Erythroblast (primary cell): ENCODE data around the gene IQCM.

Experiments
- GATA1 ChIP-seq: IDR thresholded peaks from 2 replicates; pipeline ENCODE4 v1.6.1; 2011; ENCODE audit warnings: low read depth, mild to moderate bottlenecking, control low read depth, low read length, moderate library complexity
- POLR2A ChIP-seq: IDR thresholded peaks from 2 replicates; pipeline ENCODE4 v1.6.1; 2011; ENCODE audit warnings: mild to moderate bottlenecking, low read length

DNA sequence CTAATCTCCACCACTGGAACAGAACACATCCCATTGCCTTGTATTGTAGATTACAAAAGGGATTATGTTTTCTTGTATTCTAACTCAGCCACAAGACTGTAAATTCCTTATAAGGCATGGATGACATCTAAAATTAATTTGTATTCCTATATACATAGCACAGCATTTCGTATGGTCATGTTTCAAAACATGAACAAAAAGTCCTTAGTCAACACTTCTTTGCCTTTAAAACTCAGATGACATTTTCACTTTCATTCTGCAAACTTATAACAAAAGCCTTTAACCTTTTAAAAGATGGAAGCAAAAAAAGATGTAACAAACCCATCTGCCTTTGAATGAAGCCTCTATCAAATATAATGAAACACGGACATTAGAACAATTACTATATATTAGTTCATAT, 181.3 kb downstream of the IQCM start:
- TF ChIP-seq POLR2A (no peak), GATA1 (no peak)
